Choroid plexus epithelial cell (primary cell): ENCODE data around the gene SIX5.
A peak's percentile ranks its signal among the peaks of the same experiment; 100 is the strongest.

Experiments
- DNase-seq: peaks from one replicate; pipeline ENCODE4 v3.0.0-alpha.2; 2010; ENCODE audit warnings: low read depth
- H3K4me3 ChIP-seq: 2 replicates; pipeline ENCODE4 v1.5.1; 2011; ENCODE audit warnings: low read depth, mild to moderate bottlenecking, control low read depth, low read length, moderate library complexity
- CTCF ChIP-seq: conservative IDR thresholded peaks from 2 replicates; pipeline ENCODE4 v1.5.1; 2011; ENCODE audit warnings: low read depth, mild to moderate bottlenecking, control low read depth, inconsistent platforms, low read length, moderate library complexity

SIX5 gene

DNA sequence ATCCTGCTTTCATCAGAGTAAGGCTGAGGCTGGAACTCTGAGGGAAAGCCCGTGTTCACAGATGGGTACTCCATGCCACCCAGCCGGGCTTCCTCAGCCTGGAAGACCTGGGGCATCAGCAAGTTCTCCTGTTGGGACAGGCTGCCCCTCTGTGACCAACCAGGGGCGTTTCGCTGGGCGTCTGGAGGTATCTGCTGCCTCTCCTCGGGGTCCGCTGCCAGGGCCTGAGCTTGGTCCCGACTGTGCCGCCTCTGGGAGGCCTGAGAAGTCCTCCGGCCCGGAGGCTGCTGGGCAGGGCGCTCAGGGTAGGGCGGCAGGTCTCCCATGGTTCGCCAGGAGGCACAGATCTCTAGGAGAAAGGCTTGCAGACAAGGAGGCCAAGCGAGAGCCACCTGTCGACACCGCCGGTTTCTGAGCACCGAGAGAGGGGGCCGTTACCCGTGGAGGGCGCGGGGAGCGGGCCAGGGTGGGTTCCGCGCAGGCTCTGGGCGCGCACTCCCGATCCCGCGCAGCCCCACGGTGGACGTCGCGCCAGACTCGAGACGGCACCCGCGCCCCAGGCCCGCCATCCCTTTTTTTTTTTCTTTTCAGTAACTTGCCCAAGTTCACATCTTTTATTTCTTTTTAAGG, 45.9 kb upstream of the SIX5 start, which contains the start of gene RSPH6A:
Gene RSPH6A (minus strand): TSS at position 458 of the 630 bp plus-strand sequence. CDS start 132 bp downstream, at position 326.
- H3K4me3 ChIP-seq = peak within 1 kb of the TSS; percentile 35
- TF ChIP-seq CTCF = no peak
- DNase-seq = no peak

- no peak for TF ChIP-seq CTCF
These were observed 45.2 kb upstream of the SIX5 start for GRCh38 chr19:45814166-45814780.

DNA sequence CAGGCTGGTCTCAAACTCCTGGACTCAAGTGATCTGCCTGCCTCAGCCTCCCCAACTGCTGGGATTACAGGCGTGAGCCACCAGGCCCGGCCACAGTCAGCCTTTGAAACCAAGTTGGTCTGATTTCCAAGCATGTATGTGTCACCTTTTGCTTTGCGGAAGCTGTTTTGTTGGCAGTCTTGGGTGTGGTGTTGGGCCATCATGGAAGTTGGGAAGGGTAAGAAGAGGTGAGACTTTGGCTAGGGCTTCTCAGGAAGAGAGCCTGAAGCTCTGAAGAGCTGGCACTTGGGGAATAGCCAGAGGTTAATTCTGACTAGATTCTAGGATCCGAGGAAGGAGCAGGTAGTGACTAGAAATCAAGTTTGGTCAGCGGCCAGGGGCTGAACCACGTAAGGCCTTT, 43.2 kb upstream of the SIX5 start:
- TF ChIP-seq CTCF = no peak
- no peak overlapping the region for H3K4me3 ChIP-seq
- no peak for DNase-seq

More at GRCh38 chr19:45814166-45814780, 45.2 kb upstream of the SIX5 start:
- no peak for DNase-seq
- H3K4me3 ChIP-seq = no peak overlapping the region

- peak; percentile 85 for DNase-seq
- TF ChIP-seq CTCF = no peak
- no peak overlapping the region for H3K4me3 ChIP-seq
These were observed 40.6 kb upstream of the SIX5 start for GRCh38 chr19:45809643-45810159.

GRCh38 chr19:45805719-45806118, 36.7 kb upstream of the SIX5 start:
- no peak overlapping the region for H3K4me3 ChIP-seq
- no peak for DNase-seq
- TF ChIP-seq CTCF = no peak

- DNase-seq = no peak
- no peak overlapping the region for H3K4me3 ChIP-seq
- no peak for TF ChIP-seq CTCF
These were observed 35.8 kb upstream of the SIX5 start for GRCh38 chr19:45804959-45805230.
